Lower leg skin (tissue), 4 donors: ENCODE measurements around the gene CHAT. TPM values are rescaled to one million over a fixed set of nuclear protein-coding genes. Genes with fewer than 3 reads are reported as not detected.
"Not testable (repeated sequence)": the region's sequence is repeated elsewhere in the genome, so short reads cannot be mapped to it uniquely, and the experiment has no call there.

Source experiments
- DNase-seq, 2 donors: peaks; one replicate each; pipeline ENCODE4 v3.0.0-alpha.2; 2019; ENCODE audit warnings: low spot score in 2 of 2
- H3K4me3 ChIP-seq: fragments of 200-600 bp; sonication (generic); 2 replicates; pipeline ENCODE4 v1.5.1; 2017; ENCODE audit warnings: mild to moderate bottlenecking, low read depth; ENCODE audit not compliant: poor library complexity, severe bottlenecking
- CTCF ChIP-seq, 3 donors: fragments of 450-650 bp; IDR thresholded peaks; one replicate each; pipeline ENCODE4 v1.5.1; 2016; ENCODE audit warnings: antibody characterized with exemption in 3 of 3, mild to moderate bottlenecking in 3 of 3, moderate library complexity in 2 of 3
- POLR2A ChIP-seq, 2 donors: fragments of 450-650 bp; IDR thresholded peaks; one replicate each; pipeline ENCODE4 v1.6.1; 2016 to 2017; ENCODE audit warnings: antibody characterized with exemption in 2 of 2, mild to moderate bottlenecking in 1 of 2, moderate library complexity in 1 of 2
- WGBS, 2 donors: methylation state at CpG; one replicate each; pipeline ENCODE4 v1.1.5; 2018; 5-methylcytosine and 5-hydroxymethylcytosine counted together
- intact Hi-C: fragments of 100-400 bp; cut with DNase I; formaldehyde crosslinking; loops from one replicate; pipeline ENCODE4 v1.15.0; 2023; ENCODE audit warnings: low total_unique reads
- total RNA-seq, 4 donors: library from RNA; depleted of rRNA; stranded (reverse); fragments of >200 nt; gene quantifications; one replicate each; pipeline ENCODE4 v1.1.0, GENCODE V29; 2016

Gene CHAT
- total RNA-seq, 4 donors from 2014 or later = not detected

DNA sequence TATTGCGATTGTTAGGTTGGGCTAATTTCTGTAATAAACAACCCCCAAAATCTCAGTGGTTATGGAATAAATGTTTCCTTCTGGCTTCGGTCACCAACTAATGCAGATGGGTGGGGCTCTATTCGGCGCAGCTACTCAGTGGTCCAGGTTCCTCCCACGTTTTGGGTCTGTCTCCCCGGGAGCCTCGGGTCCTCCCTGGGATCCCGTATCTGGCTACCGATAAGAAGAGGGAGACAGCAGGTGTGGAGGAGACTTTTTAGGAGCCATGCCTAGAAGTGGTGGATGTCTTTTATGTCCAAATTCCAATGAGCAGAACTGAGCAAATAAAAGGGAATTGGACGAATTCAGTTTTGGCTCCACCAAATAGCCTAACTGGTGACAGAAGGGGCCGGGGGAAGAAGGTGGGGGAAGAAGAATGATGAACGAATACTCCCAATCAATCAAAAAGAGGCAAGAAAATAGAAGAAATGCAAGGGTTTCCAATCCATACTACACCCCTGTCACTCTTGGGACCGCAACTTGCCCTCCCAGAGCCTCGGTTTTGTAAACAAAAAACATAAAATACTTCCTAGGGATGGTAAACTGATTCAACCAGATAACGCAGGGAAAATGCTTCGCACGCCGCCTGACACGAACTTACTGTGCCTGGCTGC is 65.1 kb downstream of the CHAT start:
- intact Hi-C loops = no loop called here
- no peak for DNase-seq
- no peak overlapping the region for H3K4me3 ChIP-seq
- WGBS, 2 donors = 20 to 21% methylated on average over 19 of the region's 19 CpGs
- TF ChIP-seq POLR2A (IDR thresholded peaks at IDR 0.05) (no peak), CTCF (IDR thresholded peaks at IDR 0.05) (no peak)

DNA sequence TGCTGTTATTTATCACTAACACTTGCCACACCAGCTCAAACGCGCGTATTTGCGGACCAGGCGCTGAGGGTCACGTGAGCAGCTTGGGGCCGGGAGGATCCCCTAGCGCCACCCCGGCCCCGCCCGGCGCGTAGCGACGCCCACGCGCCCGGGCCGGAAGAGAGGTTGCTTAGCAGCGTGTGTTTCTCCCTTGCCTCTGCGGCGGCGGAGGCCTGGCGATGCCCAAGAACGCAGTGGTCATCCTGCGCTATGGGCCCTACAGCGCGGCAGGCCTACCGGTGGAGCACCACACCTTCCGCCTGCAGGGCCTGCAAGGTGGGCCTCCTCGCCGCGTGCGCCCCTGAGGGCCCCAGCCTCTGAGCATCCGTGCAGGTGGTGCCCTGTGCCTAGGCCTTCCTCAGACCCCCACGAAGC is 65.7 kb downstream of the CHAT start, which contains the start of gene C10orf53:
TSS of gene C10orf53 (plus strand) at position 172 of the 414 bp plus-strand sequence. CDS start at position 219, 47 bp downstream.
- 2 to 8% methylated on average over 13 to 28 of the region's 36 CpGs for WGBS, 2 donors
- intact Hi-C loops = no loop called here

GRCh38 chr10:49682449-49682848 is 68.6 kb downstream of the CHAT start:
- H3K4me3 ChIP-seq, DNase-seq, intact Hi-C loops: not testable (repeated sequence)
- 66 to 79% methylated on average over 4 to 5 of the region's 5 CpGs for WGBS, 2 donors

More for the DNA sequence above, 65.7 kb downstream of the CHAT start, which contains the start of gene C10orf53:
- H3K4me3 ChIP-seq = no peak within 1 kb of the TSS
- no peak for TF ChIP-seq CTCF (IDR thresholded peaks at IDR 0.05)
- TF ChIP-seq POLR2A (IDR thresholded peaks at IDR 0.05) = no peak
- no peak for DNase-seq

- TF ChIP-seq CTCF (IDR thresholded peaks at IDR 0.05) (no peak), POLR2A (IDR thresholded peaks at IDR 0.05) (no peak)
- 94% methylated on average over 2 of the region's 2 CpGs for WGBS, 2 donors
- no peak overlapping the region for H3K4me3 ChIP-seq
- intact Hi-C loops = no loop called here
- DNase-seq = no peak
Measured at GRCh38 chr10:49682879-49683278, 69.0 kb downstream of the CHAT start.

DNA sequence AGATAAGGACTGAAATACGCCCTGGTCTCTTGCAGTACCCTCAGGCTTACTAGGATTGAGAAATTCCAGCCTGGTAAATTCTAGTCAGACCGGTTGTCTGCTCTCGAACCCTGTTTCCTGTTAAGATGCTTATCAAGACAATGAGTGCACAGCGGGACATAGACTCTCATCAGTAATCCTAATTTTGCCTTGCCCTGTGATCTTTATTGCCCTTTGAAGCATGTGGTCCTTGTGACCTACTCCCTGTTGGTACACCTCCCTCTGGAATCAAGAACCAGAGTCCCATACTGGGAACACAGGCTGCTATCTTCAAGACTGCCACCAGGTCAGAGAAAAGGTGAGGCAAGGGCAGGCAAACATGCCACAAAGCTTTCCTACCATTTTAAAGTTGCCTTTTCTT is 72.8 kb downstream of the CHAT start:
- intact Hi-C loops = no loop called here
- WGBS, 2 donors = 43 to 69% methylated on average over 4 of the region's 4 CpGs
- no peak overlapping the region for H3K4me3 ChIP-seq
- TF ChIP-seq CTCF (IDR thresholded peaks at IDR 0.05) = no peak
- TF ChIP-seq POLR2A (IDR thresholded peaks at IDR 0.05) = no peak
- DNase-seq = no peak

- H3K4me3 ChIP-seq = no peak overlapping the region
- WGBS, 2 donors = 13 to 27% methylated on average over 8 of the region's 8 CpGs
- TF ChIP-seq POLR2A (IDR thresholded peaks at IDR 0.05) (no peak), CTCF (IDR thresholded peaks at IDR 0.05) (no peak)
- intact Hi-C loops = no loop called here
- no peak for DNase-seq
Measured at GRCh38 chr10:49688261-49688846, 74.5 kb downstream of the CHAT start.
